HG03108 (cell line): Measurements from ENCODE around the gene PRSS57.
A peak's percentile ranks its signal among the peaks of the same experiment; 100 is the strongest.
"Not testable (repeated sequence)": the region's sequence is repeated elsewhere in the genome, so short reads cannot be mapped to it uniquely, and the experiment has no call there.

Experiments used
- ATAC-seq: cut with Tn5 transposase; IDR thresholded peaks from one replicate; pipeline ENCODE4 v1.9.1; 2021; ENCODE audit warnings: moderate library complexity; ENCODE audit not compliant: unreplicated experiment

The PRSS57 gene

GRCh38 chr19:723714-724113 lies 28.5 kb upstream of the PRSS57 start:
- no peak for ATAC-seq

- no peak for ATAC-seq
Measured at GRCh38 chr19:723247-723646, 28.0 kb upstream of the PRSS57 start.

GRCh38 chr19:722553-723101 lies 27.4 kb upstream of the PRSS57 start:
- no peak for ATAC-seq

- ATAC-seq = no peak
Measured at GRCh38 chr19:720345-721160, 25.3 kb upstream of the PRSS57 start.

GRCh38 chr19:719636-720344 lies 24.5 kb upstream of the PRSS57 start:
- no peak for ATAC-seq

- no peak for ATAC-seq
Measured at GRCh38 chr19:718991-719512, 23.8 kb upstream of the PRSS57 start.

- no peak for ATAC-seq
Measured at GRCh38 chr19:718251-718951, 23.1 kb upstream of the PRSS57 start.

GRCh38 chr19:715347-715746 lies 20.1 kb upstream of the PRSS57 start:
- ATAC-seq = no peak

- ATAC-seq = no peak
Measured at GRCh38 chr19:711254-711653, 16.0 kb upstream of the PRSS57 start.

- ATAC-seq = no peak
Measured at GRCh38 chr19:710767-711166, 15.5 kb upstream of the PRSS57 start.

GRCh38 chr19:709965-710571 lies 14.8 kb upstream of the PRSS57 start:
- ATAC-seq = no peak

GRCh38 chr19:709196-709964 lies 14.1 kb upstream of the PRSS57 start:
- ATAC-seq = no peak

GRCh38 chr19:708154-709143 lies 13.2 kb upstream of the PRSS57 start, which contains the start of gene PALM:
TSS of gene PALM (plus strand) at chr19:708935. CDS start at chr19:709147, 212 bp downstream.
- no peak for ATAC-seq

GRCh38 chr19:704447-704741 lies 9.1 kb upstream of the PRSS57 start:
- no peak for ATAC-seq

- peak; percentile 43 for ATAC-seq
Measured at GRCh38 chr19:703651-704446, 8.6 kb upstream of the PRSS57 start.

- no peak for ATAC-seq
Measured at GRCh38 chr19:703329-703650, 8.0 kb upstream of the PRSS57 start.

GRCh38 chr19:702847-703246 lies 7.6 kb upstream of the PRSS57 start:
- ATAC-seq = not testable (repeated sequence)

- ATAC-seq = not testable (repeated sequence)
Measured at GRCh38 chr19:699885-700284, 4.6 kb upstream of the PRSS57 start.
